Inflammatory macrophage (primary cell): ENCODE measurements around the gene HOXA5.

ENCODE experiments used
- DNase-seq, 2 donors: peaks; one replicate each; pipeline ENCODE4 v3.0.0-alpha.2; 2020 to 2022

The HOXA5 gene

GRCh38 chr7:27092819-27093110 lies 50.7 kb downstream of the HOXA5 start:
- DNase-seq, result no peak

DNA sequence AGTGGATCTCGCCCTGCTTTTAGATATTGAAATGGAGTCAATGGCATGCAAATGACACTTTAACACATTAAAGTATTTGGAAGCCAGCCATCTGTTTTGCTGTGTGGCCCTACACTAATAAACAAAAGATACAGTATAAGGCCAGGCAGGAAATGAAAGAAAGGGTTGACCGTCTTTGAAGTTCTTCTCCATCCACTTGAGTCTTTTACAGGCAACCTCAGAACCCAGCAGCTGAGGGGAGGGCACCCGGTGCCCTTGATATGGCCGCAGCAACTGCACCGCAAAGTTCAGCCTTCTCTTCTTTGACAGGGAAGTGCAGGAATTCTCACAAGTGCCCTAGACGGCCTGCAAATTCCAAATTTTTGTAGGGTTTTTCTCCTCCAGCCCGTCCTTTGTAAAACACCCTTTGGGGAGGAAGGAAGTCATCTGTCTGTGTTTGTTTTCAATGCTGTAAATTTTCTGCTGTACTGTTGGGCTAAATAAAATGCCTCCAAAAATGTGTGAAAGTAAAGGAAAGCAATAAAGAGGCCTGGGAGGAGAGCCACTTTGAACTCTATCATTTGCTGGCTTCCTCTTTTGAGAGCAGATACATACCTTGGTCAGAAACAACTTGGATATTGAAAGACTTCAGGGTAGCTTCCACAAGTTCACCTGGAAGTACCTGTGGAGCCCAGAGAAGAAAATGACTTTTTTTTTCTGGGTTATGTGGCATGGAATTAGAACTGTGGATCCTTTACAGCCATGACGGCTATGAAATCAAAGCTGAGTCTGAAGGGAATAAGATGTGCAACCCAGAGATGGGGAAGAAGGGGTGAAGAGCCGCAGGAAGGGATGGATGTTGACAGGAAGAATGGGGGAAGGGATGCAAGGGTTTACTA lies 51.3 kb downstream of the HOXA5 start:
- no peak for DNase-seq

- DNase-seq, result no peak
These were observed 52.4 kb downstream of the HOXA5 start for GRCh38 chr7:27091105-27091504.
